Fibroblast of skin of left quadriceps (primary cell): ENCODE data around the gene CCDC192.
"Not testable (repeated sequence)": the region's sequence is repeated elsewhere in the genome, so short reads cannot be mapped to it uniquely, and the experiment has no call there.

Source experiments
- DNase-seq, 2 experiments: peaks; one replicate each; pipeline ENCODE4 v3.0.0-alpha.2; 2013; ENCODE audit warnings: low read depth in 2 of 2

CCDC192 gene

GRCh38 chr5:127699416-127699815 is 3.8 kb upstream of the CCDC192 start:
- no peak for DNase-seq

- DNase-seq, result no peak
Observed at GRCh38 chr5:127700237-127700766, 2.9 kb upstream of the CCDC192 start.

GRCh38 chr5:127702434-127702833 is 757 bp upstream of the CCDC192 start:
- DNase-seq, result no peak

GRCh38 chr5:127705120-127705892 is 2.1 kb downstream of the CCDC192 start:
- peak; percentile 32 to 42 for DNase-seq

GRCh38 chr5:127706691-127707090 is 3.5 kb downstream of the CCDC192 start:
- DNase-seq, result no peak

GRCh38 chr5:127707209-127707608 is 4.0 kb downstream of the CCDC192 start:
- DNase-seq, result no peak

GRCh38 chr5:127713083-127713482 is 9.9 kb downstream of the CCDC192 start:
- DNase-seq, result not testable (repeated sequence)

- DNase-seq, result no peak
Observed at GRCh38 chr5:127718181-127718580, 15.0 kb downstream of the CCDC192 start.

GRCh38 chr5:127723571-127723970 is 20.4 kb downstream of the CCDC192 start:
- DNase-seq, result no peak

GRCh38 chr5:127725673-127726072 is 22.5 kb downstream of the CCDC192 start:
- DNase-seq, result no peak

GRCh38 chr5:127732963-127733362 is 29.8 kb downstream of the CCDC192 start:
- DNase-seq, result no peak

- DNase-seq, result not testable (repeated sequence)
Observed at GRCh38 chr5:127739348-127739747, 36.2 kb downstream of the CCDC192 start.

GRCh38 chr5:127739807-127740384 is 36.7 kb downstream of the CCDC192 start:
- DNase-seq, result no peak

- no peak for DNase-seq
Observed at GRCh38 chr5:127741412-127741811, 38.2 kb downstream of the CCDC192 start.

- no peak for DNase-seq
Observed at GRCh38 chr5:127744241-127744640, 41.0 kb downstream of the CCDC192 start.

- peak in 1 of 2 experiments; percentile 31 for DNase-seq
Observed at GRCh38 chr5:127746756-127747155, 43.6 kb downstream of the CCDC192 start.

- DNase-seq, result not testable (repeated sequence)
Observed at GRCh38 chr5:127752503-127753265, 49.5 kb downstream of the CCDC192 start.

- no peak for DNase-seq
Observed at GRCh38 chr5:127754259-127754658, 51.1 kb downstream of the CCDC192 start.

- DNase-seq, result no peak
Observed at GRCh38 chr5:127754706-127755105, 51.5 kb downstream of the CCDC192 start.

GRCh38 chr5:127757576-127757975 is 54.4 kb downstream of the CCDC192 start:
- no peak for DNase-seq

GRCh38 chr5:127758766-127759283 is 55.6 kb downstream of the CCDC192 start:
- no peak for DNase-seq

GRCh38 chr5:127761869-127762268 is 58.7 kb downstream of the CCDC192 start:
- no peak for DNase-seq
